SH-SY5Y (cell line): ENCODE results near the gene OSBPL5.

Source experiments
- GATA2 ChIP-seq: IDR thresholded peaks from 2 replicates; pipeline ENCODE4 v1.6.1; 2011; ENCODE audit warnings: mild to moderate bottlenecking, low read depth, low read length
- GATA3 ChIP-seq: IDR thresholded peaks from 2 replicates; pipeline ENCODE4 v1.6.1; 2011; ENCODE audit warnings: low read depth, mild to moderate bottlenecking, low read length, moderate library complexity

- TF ChIP-seq GATA3 = no peak
- TF ChIP-seq GATA2 = no peak
These were observed 41.8 kb downstream of the OSBPL5 start for GRCh38 chr11:3123305-3123704.
